GM18498 (cell line): ENCODE data around the gene FABP7.

ENCODE experiments used
- ATAC-seq: cut with Tn5 transposase; IDR thresholded peaks from one replicate; pipeline ENCODE4 v1.9.1; 2021; ENCODE audit warnings: mild to moderate bottlenecking, moderate library complexity; ENCODE audit not compliant: unreplicated experiment

FABP7 gene

DNA sequence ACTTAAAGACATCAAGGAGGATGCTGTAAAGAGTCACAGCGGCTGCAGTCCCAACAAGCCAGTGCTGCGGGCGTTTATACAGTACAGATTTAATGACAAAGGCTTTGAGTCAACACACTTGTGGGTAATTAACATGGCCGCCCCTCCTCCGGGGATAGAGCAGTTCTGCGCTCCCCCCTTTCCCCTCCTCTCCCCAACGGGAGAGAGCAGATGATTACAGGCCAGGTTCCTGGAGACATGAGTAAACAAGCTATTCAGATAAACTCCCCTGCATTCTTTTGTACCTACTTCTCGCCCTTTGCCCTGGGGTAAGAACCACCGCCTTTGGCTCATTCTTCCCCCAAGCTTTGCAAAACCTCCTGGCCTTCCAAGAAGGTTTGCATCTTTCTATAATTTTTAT lies 23.6 kb upstream of the FABP7 start:
- no peak for ATAC-seq

DNA sequence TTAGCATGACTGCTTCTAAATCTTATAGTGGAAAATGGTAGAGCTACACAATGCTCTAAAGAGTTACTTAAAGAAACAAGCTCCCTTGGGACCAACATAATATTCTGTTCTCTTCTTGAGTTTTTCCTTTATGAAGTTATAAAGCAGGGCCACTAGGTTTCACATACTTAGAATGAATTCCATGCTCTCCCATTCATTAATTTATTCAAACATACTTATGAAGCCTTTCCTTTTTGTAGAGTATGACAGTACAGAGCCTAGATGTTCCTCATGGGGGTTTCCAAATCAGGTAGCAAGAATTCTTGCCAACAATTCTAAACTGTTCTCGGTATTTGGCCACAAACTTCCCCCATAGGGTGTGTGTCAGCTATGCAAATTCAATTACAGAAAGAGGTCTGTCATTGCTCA lies 20.6 kb upstream of the FABP7 start:
- ATAC-seq: peak; percentile 99

DNA sequence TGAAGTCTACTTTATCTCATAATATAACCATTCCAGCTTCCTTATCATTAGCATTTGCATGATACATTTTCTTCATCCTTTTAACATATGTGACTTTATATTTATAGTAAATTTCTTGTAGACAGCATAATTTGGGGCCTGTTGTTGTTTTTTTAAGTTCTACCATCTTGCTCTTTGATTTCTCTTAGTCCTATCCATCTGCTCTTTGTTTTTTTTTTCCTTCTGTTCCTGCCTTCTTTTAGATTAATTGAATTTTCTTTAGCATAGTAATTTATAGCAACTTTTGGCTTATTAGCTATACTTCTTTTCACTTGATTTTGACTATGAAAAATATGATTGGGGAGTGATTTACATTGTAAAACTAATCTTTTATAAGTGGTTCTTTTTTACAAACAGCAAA lies 19.2 kb upstream of the FABP7 start:
- no peak for ATAC-seq

DNA sequence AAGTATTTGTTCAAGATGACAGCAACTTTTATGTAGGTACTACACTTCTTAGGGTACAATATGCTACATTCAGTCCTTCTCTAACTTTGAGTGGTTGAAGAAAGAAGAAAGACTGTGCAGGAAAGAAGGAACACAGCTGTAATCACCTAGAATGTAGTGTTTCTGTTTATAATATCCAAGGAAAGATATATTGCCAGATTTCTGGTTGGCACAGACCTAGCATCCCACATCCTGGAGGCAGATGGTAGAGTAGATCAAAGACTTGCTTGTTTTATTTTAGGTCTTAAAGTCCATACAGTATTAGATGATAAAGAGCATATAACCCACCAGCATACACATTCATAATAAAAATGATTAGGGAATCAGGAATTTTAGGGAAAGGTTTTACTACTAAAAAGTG lies 13.3 kb upstream of the FABP7 start:
- ATAC-seq: no peak

DNA sequence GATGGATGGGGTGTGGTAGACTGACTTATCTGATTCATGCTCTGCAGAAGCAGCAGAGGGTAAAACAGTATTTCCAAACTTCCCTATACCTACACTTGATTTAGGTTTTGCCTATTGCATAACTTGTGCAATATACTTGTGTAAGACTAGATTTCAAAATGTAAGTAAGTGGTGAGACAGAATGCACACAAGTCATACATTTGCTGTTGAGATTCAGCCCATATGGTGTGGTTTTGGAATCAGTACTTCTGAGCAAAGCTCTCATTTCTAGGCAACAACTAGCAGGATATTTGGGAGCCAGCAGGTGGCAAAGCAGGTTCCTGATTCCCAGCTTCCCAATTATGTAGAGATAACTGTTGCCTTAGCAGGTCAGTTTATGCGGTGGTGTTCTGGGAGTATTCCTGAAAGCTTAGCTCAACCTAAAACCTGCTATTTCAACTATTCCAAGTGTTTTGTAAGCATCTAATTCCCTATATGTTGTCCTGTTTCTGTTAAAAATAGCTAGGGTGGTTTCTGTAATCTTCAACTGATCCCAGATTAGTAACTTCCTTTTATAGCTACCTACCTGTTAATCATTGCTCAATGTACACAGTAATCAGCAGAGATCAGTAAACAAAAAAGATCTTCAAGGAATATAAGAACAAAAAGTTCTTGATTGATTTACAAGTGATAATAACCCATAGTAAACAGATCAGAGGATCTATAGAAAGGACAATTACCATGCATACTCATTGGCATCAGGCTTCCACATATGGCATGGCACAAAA lies 8.5 kb upstream of the FABP7 start:
- ATAC-seq: no peak

DNA sequence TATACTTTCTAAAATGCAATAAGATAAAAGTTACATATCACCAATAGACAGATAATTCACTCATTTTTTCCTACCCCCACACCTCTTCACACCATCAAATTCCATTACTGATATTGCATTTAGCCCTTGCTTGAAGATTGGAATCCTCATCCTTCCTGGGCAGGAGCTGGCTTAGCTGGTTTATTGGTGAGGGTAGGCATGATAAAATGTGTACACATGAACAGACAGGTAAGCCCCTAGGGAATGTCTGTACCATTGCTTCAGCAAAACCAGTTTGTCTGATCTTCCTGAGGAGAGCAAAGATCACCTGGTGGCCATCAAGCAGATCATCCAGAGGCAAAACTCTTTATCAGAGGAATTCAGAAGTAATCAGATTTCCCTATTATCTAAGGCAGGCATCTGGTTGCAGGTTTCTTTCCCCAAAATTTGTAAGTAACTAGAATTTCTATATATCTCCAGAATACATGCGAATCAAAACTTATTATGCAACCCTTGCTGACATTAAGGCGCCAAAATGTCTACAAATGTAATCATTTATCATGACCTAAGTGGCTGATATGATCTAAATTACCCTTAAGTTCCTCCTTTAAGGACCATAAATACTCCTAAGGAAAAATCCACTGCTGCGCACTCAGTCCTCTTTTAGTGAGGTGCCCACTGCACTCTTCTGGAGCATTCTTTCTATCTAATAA lies 6.6 kb upstream of the FABP7 start:
- no peak for ATAC-seq

DNA sequence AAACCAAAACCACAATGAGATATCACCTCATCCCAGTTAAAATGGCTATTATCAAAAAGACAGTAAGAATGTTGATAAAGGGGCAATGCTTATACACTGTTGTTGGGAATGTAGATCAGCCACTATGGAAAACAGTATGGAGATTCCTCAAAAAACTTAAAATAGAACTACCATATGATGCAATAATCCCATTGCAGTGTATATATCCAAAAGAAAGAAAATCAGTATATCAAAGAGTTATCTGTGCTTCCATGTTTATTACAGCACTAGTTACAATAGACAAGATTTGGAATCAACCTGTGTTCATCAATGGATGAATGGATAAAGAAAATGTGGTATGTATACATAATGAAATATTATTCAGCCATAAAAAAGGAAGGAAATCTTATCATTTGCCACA lies 3.5 kb upstream of the FABP7 start:
- no peak for ATAC-seq

DNA sequence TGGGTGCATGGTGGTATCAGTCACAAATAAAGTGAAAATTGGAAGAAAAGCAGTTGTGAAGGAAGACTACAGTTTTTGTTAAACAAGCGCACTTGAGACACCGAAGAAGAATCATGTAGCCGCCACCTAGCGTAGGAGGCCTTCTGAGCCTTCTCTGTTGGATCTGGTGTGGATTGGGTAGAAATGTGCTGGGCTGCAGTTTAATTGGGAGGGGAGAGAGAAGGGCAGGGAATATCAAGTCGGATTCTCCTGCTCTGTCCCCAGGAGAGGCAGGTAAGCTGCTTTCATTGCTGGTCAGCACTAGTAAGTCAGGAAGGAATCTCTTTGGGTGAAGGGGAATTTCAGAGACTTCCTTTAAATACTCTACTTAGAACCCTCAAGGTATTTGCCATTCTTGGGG lies 1.2 kb upstream of the FABP7 start:
- no peak for ATAC-seq

DNA sequence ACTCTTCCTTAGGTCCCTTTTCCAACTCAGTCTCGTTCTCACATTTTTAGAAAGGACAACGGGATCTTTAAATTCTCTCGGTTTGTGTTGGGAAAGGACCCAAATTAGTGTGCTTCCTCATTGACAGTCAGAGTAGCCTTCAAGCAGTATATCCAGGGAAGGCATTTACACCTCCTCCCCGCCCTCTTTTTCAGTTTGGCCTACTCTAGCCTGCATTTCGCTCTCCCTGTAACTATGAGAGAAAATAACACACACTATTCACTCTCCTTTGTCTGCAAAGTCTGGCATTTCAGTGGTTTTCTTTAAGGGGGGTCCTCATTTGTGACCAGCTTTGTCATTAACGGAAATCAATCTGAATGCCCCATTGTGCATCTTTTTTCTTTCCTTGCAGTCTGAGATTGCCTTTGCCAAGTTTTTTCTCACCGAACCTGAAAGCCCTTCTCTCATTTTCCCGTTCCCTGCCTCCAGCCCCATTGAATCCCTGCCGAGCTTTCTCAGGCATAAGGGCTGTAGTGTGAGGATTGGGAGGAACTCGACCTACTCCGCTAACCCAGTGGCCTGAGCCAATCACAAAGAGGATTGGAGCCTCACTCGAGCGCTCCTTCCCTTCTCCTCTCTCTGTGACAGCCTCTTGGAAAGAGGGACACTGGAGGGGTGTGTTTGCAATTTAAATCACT lies 393 bp upstream of the FABP7 start:
- ATAC-seq: no peak

DNA sequence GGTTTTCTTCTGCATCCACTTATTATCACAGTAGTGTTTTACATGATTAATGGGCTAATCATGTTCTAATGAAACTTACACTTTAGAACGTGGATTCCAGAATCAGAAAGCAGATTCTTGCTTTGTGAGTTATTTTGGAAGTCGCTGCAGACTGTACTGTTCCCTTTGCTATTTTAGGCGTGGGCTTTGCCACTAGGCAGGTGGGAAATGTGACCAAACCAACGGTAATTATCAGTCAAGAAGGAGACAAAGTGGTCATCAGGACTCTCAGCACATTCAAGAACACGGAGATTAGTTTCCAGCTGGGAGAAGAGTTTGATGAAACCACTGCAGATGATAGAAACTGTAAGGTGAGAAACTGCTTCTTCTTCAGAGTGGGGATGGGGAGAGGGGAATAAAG lies 598 bp downstream of the FABP7 start:
- no peak for ATAC-seq

DNA sequence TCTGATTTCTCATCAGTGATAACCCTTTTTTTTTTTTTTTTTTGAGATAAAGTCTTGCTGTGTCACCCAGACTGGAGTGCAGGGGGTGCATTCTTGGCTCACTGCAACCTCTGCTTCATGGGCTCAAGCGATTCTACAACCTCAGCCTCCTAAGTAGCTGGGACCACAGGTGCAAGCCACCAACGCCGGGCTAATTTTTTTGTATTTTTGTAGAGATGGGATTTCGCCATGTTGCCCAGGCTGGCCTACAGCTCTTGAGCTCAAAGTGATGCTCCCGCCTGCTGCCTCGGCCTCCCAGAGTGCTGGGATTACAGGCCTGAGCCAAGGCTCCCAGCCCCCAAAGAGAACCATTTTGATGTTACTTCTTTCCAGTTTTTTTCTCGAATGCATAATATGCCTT lies 2.2 kb downstream of the FABP7 start:
- no peak for ATAC-seq

DNA sequence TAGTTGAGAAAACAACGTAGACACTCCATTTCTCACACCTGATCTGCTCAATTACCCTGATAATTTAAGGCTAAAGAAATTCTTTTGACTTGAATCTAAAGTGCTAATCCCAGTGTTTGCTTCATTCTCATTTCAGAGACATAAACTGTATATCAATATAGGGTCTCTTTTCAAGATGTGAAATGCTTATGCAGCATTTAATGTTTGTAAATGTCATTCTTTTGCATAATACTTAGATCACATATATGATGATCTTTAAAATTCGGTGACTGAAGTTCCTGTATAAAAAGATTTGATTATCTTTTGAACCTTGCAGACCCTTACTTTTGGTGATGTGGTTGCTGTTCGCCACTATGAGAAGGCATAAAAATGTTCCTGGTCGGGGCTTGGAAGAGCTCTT lies 3.9 kb downstream of the FABP7 start:
- no peak for ATAC-seq

DNA sequence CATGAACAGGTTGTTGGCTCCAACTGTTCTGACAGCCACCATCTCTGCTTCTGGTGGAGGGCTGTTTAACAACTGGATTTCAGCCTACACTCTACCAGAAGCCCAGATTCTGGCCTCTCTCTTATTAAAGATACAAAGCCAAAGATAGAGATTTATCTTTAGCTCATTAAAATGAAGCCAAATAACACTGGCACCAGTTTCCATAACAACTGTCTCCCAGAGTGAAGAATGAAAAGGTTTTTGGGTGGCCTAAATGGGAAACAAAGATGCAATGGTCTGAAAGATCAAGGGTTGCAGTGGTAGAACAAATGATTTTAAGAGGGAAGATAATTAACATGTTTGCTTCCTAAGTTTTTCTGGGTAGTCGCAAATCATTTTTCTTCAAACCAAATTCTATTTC lies 6.4 kb downstream of the FABP7 start:
- no peak for ATAC-seq

DNA sequence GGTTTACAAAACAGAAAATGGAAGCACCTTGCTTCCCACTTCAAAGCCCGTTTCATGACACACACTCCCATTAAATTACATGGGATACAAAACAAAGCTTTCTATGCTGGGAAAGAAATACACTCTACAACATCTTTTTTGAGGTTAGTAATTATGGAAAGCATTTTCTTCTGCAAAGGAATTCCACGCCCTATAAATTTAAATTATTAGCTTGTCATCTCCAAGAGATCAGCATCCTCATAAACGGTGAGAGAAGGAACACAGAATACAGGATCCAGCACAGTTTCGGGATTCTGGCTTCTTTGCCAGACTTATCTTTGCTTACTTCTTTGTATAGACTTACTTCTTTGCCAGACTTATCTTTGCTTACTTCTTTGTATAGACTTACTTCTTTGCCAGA lies 8.2 kb downstream of the FABP7 start:
- ATAC-seq: no peak

DNA sequence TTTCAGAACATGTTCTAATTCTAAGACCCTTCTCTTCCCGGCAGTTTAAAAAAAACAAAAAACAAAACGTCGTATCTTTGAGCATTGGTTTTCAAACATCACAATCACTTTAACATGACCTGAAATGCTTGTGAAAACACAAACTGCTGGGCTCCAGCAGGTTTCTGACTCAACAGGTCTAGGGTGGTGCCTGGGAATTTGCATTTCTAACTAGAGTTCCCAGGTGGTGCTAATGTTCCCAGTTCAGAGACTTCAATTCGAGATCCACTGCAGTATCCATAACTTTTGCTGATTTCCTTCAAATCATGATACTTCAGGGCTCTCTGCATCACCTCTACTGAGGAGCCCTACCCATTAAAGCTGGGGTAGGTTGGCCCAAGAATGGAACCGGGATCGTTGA lies 8.7 kb downstream of the FABP7 start:
- ATAC-seq: no peak

DNA sequence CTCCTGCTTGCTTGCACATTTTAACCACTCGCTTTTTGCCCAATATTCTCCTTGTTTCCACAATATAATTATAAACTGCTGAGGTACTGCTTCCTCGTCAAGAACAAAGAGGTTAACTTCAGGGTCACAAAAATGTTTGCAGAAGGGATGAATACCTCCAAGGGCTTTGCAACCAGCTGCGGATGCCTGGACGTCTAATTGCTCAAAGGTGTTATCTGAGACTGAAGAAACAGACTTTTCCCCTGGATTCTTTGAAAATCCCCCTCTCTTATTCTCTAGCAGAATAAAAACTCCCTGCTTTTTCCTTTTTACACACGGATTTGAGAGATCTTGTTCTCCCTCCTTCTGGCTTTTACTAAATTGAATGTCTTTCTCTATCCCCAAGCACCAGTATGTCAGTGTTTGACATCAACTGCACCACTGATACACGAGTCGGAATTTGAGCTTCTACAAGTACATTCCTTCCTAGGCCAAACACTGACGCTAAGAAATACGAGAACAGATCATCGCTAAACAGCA lies 9.2 kb downstream of the FABP7 start:
- no peak for ATAC-seq

DNA sequence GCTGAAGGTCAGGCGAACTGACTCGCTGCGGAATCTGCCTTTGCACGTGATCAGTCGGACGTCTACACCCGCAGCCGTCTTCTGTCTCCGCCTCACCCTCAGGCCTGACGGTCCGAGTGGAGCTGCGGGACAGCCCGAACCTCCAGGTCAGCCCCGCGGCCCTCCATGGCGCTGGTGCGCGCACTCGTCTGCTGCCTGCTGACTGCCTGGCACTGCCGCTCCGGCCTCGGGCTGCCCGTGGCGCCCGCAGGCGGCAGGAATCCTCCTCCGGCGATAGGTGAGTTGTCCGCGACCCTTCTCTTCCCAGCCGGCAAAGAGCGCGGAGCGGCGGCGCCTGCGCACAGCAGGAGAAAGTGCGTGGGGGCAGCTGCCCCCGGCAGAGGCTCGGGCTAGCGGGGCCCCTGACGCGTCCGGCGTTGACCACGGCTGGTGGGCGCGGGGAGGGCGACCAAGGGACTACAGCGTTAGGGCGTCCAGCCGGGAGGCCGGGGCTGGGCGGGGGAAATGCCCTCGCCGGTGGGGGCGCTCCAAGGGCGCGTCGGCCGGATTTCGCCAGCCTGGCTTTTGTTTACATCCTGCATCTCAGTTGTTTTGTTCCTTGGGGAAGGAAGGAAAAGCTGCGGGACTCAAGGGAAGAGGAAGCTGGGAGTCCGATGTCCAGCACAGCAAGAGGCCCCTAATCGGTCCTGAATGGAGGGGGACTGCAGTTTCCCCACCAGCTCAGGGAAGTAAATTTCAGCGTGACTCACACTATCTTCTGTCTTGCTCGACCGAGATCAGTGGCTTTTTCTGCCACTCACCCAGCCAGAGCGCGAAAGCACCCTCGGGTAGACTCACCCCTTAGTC lies 9.9 kb downstream of the FABP7 start, which contains the start of gene SMPDL3A:
SMPDL3A (plus strand) TSS at position 77 of the 846 bp plus-strand sequence; CDS start at position 166, 89 bp downstream.
- ATAC-seq: peak; percentile 67

DNA sequence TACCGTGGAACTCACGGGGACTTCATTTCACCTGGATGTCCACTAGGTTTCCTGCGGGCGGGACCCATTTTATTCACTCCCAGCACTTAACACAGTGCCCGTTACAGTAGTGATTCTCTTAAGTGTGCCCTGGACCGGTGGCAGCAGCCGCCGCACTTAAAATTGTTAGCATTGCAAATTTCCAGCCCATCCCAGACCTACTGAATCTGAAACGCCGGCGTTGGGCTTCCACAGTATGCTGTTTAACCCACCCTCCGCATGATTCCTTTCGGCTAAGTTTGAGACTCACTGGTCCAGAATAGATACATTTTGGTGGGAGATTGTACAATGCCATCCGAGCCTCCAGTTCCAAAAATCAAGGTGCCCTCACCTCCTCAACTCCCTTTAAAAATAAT lies 10.5 kb downstream of the FABP7 start:
- no peak for ATAC-seq

DNA sequence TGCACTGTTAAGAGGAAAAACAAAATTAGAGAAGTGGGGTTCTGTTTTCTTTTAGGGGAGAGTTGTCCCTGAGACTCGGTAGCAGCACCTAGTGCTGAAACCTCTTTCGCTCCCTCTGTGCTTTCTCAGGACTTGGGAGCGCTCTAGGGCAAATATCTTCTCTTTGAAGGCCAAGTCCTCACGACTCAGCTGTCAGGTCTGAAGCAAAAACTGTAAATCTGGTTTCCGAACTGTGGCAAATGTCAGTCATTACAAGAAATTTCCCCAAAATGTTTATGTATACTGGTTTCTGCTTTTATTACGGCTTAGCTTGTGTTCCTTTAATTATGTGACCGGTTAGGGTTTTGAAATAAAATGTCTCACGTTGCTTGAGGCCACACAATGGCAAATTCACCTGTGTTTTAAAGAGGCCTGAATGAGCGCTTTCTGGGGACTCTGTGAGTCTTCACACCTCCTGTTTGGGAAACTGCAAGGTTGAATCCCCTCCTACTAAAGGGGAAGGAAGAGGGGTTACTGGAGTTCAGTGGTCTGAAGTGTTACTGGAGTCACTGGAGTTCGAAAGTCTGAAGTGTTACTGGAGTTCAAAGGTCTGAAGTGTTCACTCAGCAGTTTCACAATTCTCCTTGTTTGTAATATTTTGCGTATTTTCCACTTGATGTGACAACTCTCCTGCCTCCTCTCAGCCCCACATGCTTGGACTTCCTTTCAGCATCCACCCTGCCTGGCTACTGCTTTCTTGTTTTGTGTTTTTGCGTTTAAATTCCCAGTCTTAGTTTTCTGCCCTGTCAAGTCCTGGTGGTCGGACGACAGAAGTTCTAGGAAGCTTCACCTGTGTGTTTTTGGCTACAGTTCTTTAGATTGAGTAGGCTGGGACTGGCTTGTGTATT lies 11.2 kb downstream of the FABP7 start:
- ATAC-seq: no peak

DNA sequence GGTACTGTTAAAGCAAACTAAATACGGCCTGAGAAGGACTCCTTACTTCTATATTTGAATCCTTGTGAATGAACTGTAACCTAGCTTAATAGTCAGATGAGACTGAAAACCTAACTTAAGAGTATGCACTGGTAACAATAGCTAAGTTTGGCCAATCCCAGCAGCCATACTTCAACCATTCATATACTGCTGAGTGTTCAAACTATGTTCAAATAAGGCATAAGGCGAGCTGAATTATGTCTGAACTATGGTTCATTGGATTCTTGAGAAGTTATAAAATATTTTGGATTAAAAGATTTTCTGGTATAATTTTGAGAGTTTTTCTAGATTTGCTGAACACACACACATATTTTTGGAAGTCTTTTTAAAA lies 11.8 kb downstream of the FABP7 start:
- no peak for ATAC-seq
